SK-N-SH (cell line): ENCODE measurements around the gene DOHH. TPM values are rescaled to one million over a fixed set of nuclear protein-coding genes. Genes with fewer than 3 reads are reported as not detected.

Source experiments
- CTCF ChIA-PET: fragments of 300-600, 350-600 bp; formaldehyde crosslinking; extraction: SDS; loops from one replicate; lab custom pipeline; 2021; lab: Yijun Ruan, JAX
- POLR2A ChIA-PET: fragments of 350-600 bp; sonication (Branson Sonifier 250); formaldehyde crosslinking; extraction: SDS; loops from one replicate; lab custom pipeline; 2020; ENCODE audit warnings: antibody characterized with exemption, inconsistent platforms; lab: Yijun Ruan, JAX
- DNase-seq: peaks from one replicate; pipeline ENCODE4 v3.0.0; 2012
- H2AFZ ChIP-seq: fragments of 200-600 bp; sonication (generic); 2 replicates; pipeline ENCODE4 v1.8.1; 2016; ENCODE audit warnings: antibody characterized with exemption, mild to moderate bottlenecking, low read depth
- H3F3A ChIP-seq: fragments of 200-600 bp; sonication (generic); replicated peaks from 2 replicates; pipeline ENCODE3; 2016; ENCODE audit warnings: antibody characterized with exemption, mild to moderate bottlenecking; ENCODE audit not compliant: insufficient read depth
- H3K27ac ChIP-seq, 2 experiments: fragments of 200-500 bp in 1 of 2; fragments of 200-600 bp in 1 of 2; sonication (Bioruptor generic) in 1 of 2; sonication (generic), shearing (Covaris generic) in 1 of 2; 2 replicates each; pipeline versions ENCODE4 v1.5.1 to v1.6.1; 2014 to 2016; ENCODE audit warnings: low read depth in 2 of 2, inconsistent platforms in 1 of 2, low read length in 1 of 2, mild to moderate bottlenecking in 1 of 2, mixed read lengths in 1 of 2
- H3K27me3 ChIP-seq: fragments of 200-600 bp; sonication (generic), shearing (Covaris generic); 2 replicates; pipeline ENCODE4 v1.6.1; 2016; ENCODE audit warnings: mixed run types; ENCODE audit not compliant: insufficient read depth
- H3K36me3 ChIP-seq, 2 experiments: fragments of 200-500 bp in 1 of 2; fragments of 200-600 bp in 1 of 2; sonication (Bioruptor generic) in 1 of 2; sonication (generic) in 1 of 2; replicated peaks in 1 of 2; 2 replicates each; pipeline versions ENCODE3 to v1.5.1; 2014 to 2016; ENCODE audit warnings: low read length in 1 of 2, mild to moderate bottlenecking in 1 of 2; ENCODE audit not compliant: insufficient read depth in 2 of 2, control insufficient read depth in 1 of 2
- H3K4me1 ChIP-seq, 2 experiments: fragments of 200-500 bp in 1 of 2; fragments of 200-600 bp in 1 of 2; sonication (Bioruptor generic) in 1 of 2; sonication (generic), shearing (Covaris generic) in 1 of 2; 2 replicates each; pipeline versions ENCODE4 v1.5.1 to v1.6.1; 2014 to 2016; ENCODE audit warnings: low read depth in 1 of 2, low read length in 1 of 2, mixed run types in 1 of 2; ENCODE audit not compliant: insufficient read depth in 2 of 2, control insufficient read depth in 1 of 2
- H3K4me2 ChIP-seq: fragments of 200-600 bp; sonication (generic), shearing (Covaris generic); 2 replicates; pipeline ENCODE4 v1.6.1; 2017; ENCODE audit warnings: mixed run types
- H3K4me3 ChIP-seq, 2 experiments: fragments of 200-500 bp in 1 of 2; fragments of 200-600 bp in 1 of 2; sonication (Bioruptor generic) in 1 of 2; sonication (generic), shearing (Covaris generic) in 1 of 2; 2 replicates each; pipeline versions ENCODE4 v1.5.1 to v1.8.1; 2014 to 2016; ENCODE audit warnings: low read depth in 2 of 2, inconsistent platforms in 1 of 2, low read length in 1 of 2, mild to moderate bottlenecking in 1 of 2, mixed read lengths in 1 of 2, moderate library complexity in 1 of 2
- H3K79me2 ChIP-seq: fragments of 200-600 bp; sonication (generic); 2 replicates; pipeline ENCODE4 v1.8.1; 2017; ENCODE audit warnings: mild to moderate bottlenecking; ENCODE audit not compliant: insufficient read depth
- H3K9ac ChIP-seq: fragments of 200-600 bp; sonication (generic); 2 replicates; pipeline ENCODE4 v1.6.1; 2017; ENCODE audit warnings: mixed run types
- H3K9me2 ChIP-seq: fragments of 200-600 bp; sonication (generic); 2 replicates; pipeline ENCODE4 v1.6.1; 2017; ENCODE audit warnings: mixed run types
- H3K9me3 ChIP-seq: fragments of 200-600 bp; sonication (generic); 2 replicates; pipeline ENCODE4 v1.6.1; 2017; ENCODE audit warnings: mixed run types, mild to moderate bottlenecking, moderate library complexity
- H4K20me1 ChIP-seq: fragments of 200-600 bp; sonication (generic); 2 replicates; pipeline ENCODE4 v1.6.1; 2017; ENCODE audit warnings: mild to moderate bottlenecking, mixed run types; ENCODE audit not compliant: insufficient read depth
- CHD2 ChIP-seq: fragments of 150-350 bp; IDR thresholded peaks from 2 replicates; pipeline ENCODE4 v1.6.1; 2018; ENCODE audit warnings: low read length; ENCODE audit not compliant: partially characterized antibody
- ELF1 ChIP-seq: IDR thresholded peaks from 2 replicates; pipeline ENCODE4 v1.4.0; 2012
- EP300 ChIP-seq, 2 experiments: IDR thresholded peaks; 2 replicates each; pipeline versions ENCODE4 v1.4.0 to v1.6.1; 2012; ENCODE audit warnings: borderline replicate concordance in 1 of 2, low read depth in 1 of 2, low read length in 1 of 2
- FOXM1 ChIP-seq: IDR thresholded peaks from 2 replicates; pipeline ENCODE4 v1.4.0; 2012; ENCODE audit warnings: low read depth, mild to moderate bottlenecking
- GATA2 ChIP-seq: sonication (generic); formaldehyde crosslinking; IDR thresholded peaks from 2 replicates; pipeline ENCODE4 v1.5.0; 2020; ENCODE audit warnings: mild to moderate bottlenecking, missing genetic modification reagents
- MAX ChIP-seq: IDR thresholded peaks from 2 replicates; pipeline ENCODE4 v1.4.0; 2012; ENCODE audit warnings: low read depth
- MEF2A ChIP-seq: IDR thresholded peaks from 2 replicates; pipeline ENCODE4 v1.4.0; 2012; ENCODE audit warnings: low read depth, borderline replicate concordance
- NFIC ChIP-seq: IDR thresholded peaks from 2 replicates; pipeline ENCODE4 v1.4.0; 2012; ENCODE audit warnings: borderline replicate concordance
- POLR2AphosphoS5 ChIP-seq: IDR thresholded peaks from 2 replicates; pipeline ENCODE4 v1.6.1; 2012; ENCODE audit warnings: low read depth, low read length
- RAD21 ChIP-seq: IDR thresholded peaks from 2 replicates; pipeline ENCODE4 v1.6.1; 2012; ENCODE audit warnings: mild to moderate bottlenecking, low read length
- REST ChIP-seq: IDR thresholded peaks from 2 replicates; pipeline ENCODE4 v1.6.1; 2012; ENCODE audit warnings: mild to moderate bottlenecking, low read depth, low read length, moderate library complexity
- RFX5 ChIP-seq: IDR thresholded peaks from 2 replicates; pipeline ENCODE4 v1.6.1; 2012; ENCODE audit warnings: mild to moderate bottlenecking, improper control_type of control experiment, low read length
- SIN3A ChIP-seq: IDR thresholded peaks from 2 replicates; pipeline ENCODE4 v1.6.1; 2012; ENCODE audit warnings: low read depth, mild to moderate bottlenecking, low read length, moderate library complexity, borderline replicate concordance
- USF2 ChIP-seq: fragments of 150-350 bp; IDR thresholded peaks from 2 replicates; pipeline ENCODE4 v1.6.1; 2017; ENCODE audit warnings: antibody characterized with exemption, low read length, low read depth, borderline replicate concordance
- YY1 ChIP-seq: IDR thresholded peaks from 2 replicates; pipeline ENCODE4 v1.4.0; 2012; ENCODE audit warnings: low read depth, mild to moderate bottlenecking
- WGBS: methylation state at CpG from one replicate; pipeline ENCODE4 v1.1.6; 2017; ENCODE audit warnings: low lambda C conversion rate; 5-methylcytosine and 5-hydroxymethylcytosine counted together
- polyA plus RNA-seq, 3 experiments: library from polyadenylated mRNA; depleted of rRNA; stranded (reverse); fragments of >200 nt; gene quantifications; 2 replicates each; pipeline ENCODE4 v1.2.3, GENCODE V29; 2012

DOHH gene
- polyA plus RNA-seq, 1 of the 3 experiments (the other 2 are of a cell fraction): 14.3 TPM

GRCh38 chr19:3451451-3451866 lies 49.0 kb downstream of the DOHH start:
- H3K4me1 ChIP-seq: no peaks in the 10 kb centered on the region; a peak in 1 of 4 replicates
- H3K79me2 ChIP-seq: peaks cover 28% of the 10 kb centered on the region; the same call in 1 of the 2 replicates
- CTCF ChIA-PET: no interaction called here
- H3K4me2 ChIP-seq: peak overlapping the region; percentile 44; the same call in 1 of the 2 replicates
- peaks cover 27 to 44% of the 10 kb centered on the region in 2 experiments for H3K36me3 ChIP-seq
- no peak overlapping the region for H3K4me3 ChIP-seq
- no peaks in the 10 kb centered on the region for H3K27me3 ChIP-seq
- H3F3A ChIP-seq: peaks cover 24% of the 10 kb centered on the region
- no peaks in the 10 kb centered on the region for H3K9me2 ChIP-seq
- 72% methylated on average over 10 of the region's 10 CpGs for WGBS
- peak overlapping the region; percentile 64 for H3K9ac ChIP-seq
- peak; percentile 12 for DNase-seq
- no peak overlapping the region for H2AFZ ChIP-seq
- TF ChIP-seq ELF1 (no peak), POLR2AphosphoS5 (no peak), NFIC (no peak), REST (no peak), RFX5 (no peak), USF2 (no peak), YY1 (no peak), FOXM1 (no peak), EP300 (IDR thresholded peaks at IDR 0.05; ENCODE audit: borderline replicate concordance in 1 of 2, low read depth in 1 of 2, low read length in 1 of 2) (no peak), CHD2 (no peak), MEF2A (no peak), GATA2 (CRISPR knock-in tag) (no peak), SIN3A (no peak), RAD21 (no peak), MAX (no peak)
- H4K20me1 ChIP-seq: peaks cover 27% of the 10 kb centered on the region
- POLR2A ChIA-PET: no interaction called here
- peak overlapping the region in 1 of 2 experiments; percentile 97; a peak in 2 of 4 replicates for H3K27ac ChIP-seq
- H3K9me3 ChIP-seq: no peaks in the 10 kb centered on the region
